ENCODE results near the gene LINC00305.

- TF ChIP-seq CTCF (IDR thresholded peaks at IDR 0.05; ENCODE audit: low read depth, low read length) (no peak), POLR2A (IDR thresholded peaks at IDR 0.05; ENCODE audit: extremely low read depth, insufficient read length) (no peak), MAX (IDR thresholded peaks at IDR 0.05; ENCODE audit: low read depth, low read length) (no peak)
Measured at GRCh38 chr18:64073971-64074370, 74.9 kb downstream of the LINC00305 start.

Data from NB4 (cell line).